AG04450 (cell line): ENCODE measurements around the gene NCOA7. TPM values are rescaled to one million over a fixed set of nuclear protein-coding genes. Genes with fewer than 3 reads are reported as not detected.
"Not testable (repeated sequence)": the region's sequence is repeated elsewhere in the genome, so short reads cannot be mapped to it uniquely, and the experiment has no call there.

Source experiments
- CTCF ChIA-PET: fragments of 300-600, 350-600 bp; formaldehyde crosslinking; extraction: SDS; loops from one replicate; lab custom pipeline; 2022; ENCODE audit warnings: antibody characterized with exemption, inconsistent platforms; lab: Charles Lee
- POLR2A ChIA-PET: fragments of 350-600 bp; formaldehyde crosslinking; extraction: SDS; loops from one replicate; lab custom pipeline; 2021; ENCODE audit warnings: antibody characterized with exemption, inconsistent platforms; lab: Yijun Ruan, JAX
- DNase-seq: peaks from one replicate; pipeline ENCODE4 v3.0.0-alpha.2; 2011; ENCODE audit warnings: low read depth, low spot score
- H3K27ac ChIP-seq: one replicate; pipeline ENCODE4 v1.5.1; 2012; ENCODE audit warnings: low read depth, low read length, control low read depth
- H3K27me3 ChIP-seq: one replicate; pipeline ENCODE4 v1.6.0; 2012; ENCODE audit warnings: low read length; ENCODE audit not compliant: control insufficient read depth, insufficient read depth
- H3K4me3 ChIP-seq: 2 replicates; pipeline ENCODE4 v1.5.1; 2011; ENCODE audit warnings: mild to moderate bottlenecking, low read depth, low read length, control low read depth
- H3K9me3 ChIP-seq: 2 replicates; pipeline ENCODE4 v1.5.1; 2012; ENCODE audit warnings: low read length; ENCODE audit not compliant: control insufficient read depth, insufficient read depth
- polyA plus RNA-seq: library from polyadenylated mRNA; depleted of rRNA; stranded (reverse); fragments of >200 nt; gene quantifications from 2 replicates; pipeline ENCODE4 v1.2.3, GENCODE V29; 2011
- TF ChIP-seq, protein P1 (sequence below): IDR thresholded peaks from 2 replicates; pipeline ENCODE4 v1.5.1; 2011; ENCODE audit warnings: low read depth, low read length, control low read depth, inconsistent platforms

NCOA7 gene
- polyA plus RNA-seq, 1 experiment, result 21.5 TPM

DNA sequence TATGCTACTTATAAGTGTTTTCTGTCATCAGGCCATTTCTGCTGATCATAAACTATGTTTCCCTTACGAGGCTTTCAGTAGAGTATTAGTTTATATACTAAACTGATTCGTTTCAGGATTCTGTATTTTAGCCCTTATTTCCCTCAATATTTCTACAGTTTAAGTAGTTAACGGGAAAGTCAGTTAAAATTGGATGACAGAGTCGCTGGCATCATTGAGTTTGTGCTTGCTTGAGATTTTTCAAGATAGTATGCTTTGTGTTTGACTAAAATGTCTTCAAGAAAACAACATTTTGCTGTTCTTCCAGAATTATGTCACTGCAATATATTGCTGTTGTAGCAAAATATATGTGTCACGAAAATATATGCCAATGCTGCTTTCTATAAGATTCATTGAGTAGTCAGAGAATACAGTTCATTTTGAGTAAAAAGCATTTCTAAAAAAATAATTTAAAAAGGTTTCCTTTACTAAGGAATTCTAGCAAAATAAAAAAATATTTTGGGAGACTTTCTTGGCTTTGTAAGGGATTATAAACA, 51.4 kb downstream of the NCOA7 start:
- Histone ChIP-seq H3K27ac (no peak overlapping the region), H3K4me3 (no peak overlapping the region), H3K27me3 (no peaks in the 10 kb centered on the region), H3K9me3 (no peaks in the 10 kb centered on the region)
- CTCF ChIA-PET, result no interaction called here
- POLR2A ChIA-PET, result no interaction called here
- TF ChIP-seq, protein P1, sequence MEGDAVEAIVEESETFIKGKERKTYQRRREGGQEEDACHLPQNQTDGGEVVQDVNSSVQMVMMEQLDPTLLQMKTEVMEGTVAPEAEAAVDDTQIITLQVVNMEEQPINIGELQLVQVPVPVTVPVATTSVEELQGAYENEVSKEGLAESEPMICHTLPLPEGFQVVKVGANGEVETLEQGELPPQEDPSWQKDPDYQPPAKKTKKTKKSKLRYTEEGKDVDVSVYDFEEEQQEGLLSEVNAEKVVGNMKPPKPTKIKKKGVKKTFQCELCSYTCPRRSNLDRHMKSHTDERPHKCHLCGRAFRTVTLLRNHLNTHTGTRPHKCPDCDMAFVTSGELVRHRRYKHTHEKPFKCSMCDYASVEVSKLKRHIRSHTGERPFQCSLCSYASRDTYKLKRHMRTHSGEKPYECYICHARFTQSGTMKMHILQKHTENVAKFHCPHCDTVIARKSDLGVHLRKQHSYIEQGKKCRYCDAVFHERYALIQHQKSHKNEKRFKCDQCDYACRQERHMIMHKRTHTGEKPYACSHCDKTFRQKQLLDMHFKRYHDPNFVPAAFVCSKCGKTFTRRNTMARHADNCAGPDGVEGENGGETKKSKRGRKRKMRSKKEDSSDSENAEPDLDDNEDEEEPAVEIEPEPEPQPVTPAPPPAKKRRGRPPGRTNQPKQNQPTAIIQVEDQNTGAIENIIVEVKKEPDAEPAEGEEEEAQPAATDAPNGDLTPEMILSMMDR, result no peak
- DNase-seq, result no peak

DNA sequence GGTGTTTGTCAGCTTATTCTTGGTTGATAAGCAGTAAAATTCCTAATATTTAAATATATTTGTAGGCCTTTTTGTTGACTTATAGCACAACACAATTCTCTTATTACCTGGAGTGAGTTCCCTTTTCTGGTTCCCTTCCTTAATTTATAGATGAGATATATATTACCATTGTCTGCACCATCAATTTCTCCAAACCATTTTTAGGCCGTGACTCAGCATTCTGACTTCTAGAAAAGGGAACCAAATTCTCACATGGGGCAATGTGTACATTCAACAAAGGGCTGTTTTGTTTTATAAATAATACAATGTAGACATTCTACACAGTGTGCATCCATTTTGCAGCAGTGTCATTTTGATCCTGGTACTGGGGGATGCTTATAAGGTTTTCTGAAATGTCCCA, 52.8 kb downstream of the NCOA7 start:
- no peaks in the 10 kb centered on the region for H3K9me3 ChIP-seq
- POLR2A ChIA-PET, result no interaction called here

DNA sequence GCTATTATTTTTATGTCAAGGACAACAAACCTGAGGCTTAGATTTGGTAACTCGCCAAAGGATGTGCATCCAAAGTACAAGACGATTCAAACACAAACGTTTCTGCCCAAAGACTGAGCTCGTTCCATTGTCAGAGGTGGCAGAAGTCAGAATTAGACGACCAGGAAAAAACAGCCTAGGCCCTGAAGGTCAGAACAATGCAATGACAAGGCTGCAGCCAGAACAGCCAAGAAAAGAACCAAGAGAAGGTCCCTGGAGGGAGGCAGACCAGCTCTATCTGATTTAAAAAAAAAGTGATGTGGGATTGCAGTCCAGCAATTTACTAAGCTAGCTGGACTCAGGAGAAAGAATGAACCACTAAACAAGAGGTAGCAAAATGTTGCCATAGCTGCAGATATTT, 54.2 kb downstream of the NCOA7 start:
- CTCF ChIA-PET, result interaction anchor here (0.6 to 3.7 kb wide), 4 partner anchors 13 to 1407 kb away, joined by 3 to 22 read pairs (median 4); partner anchors contain the start of gene HINT3
- POLR2A ChIA-PET, result no interaction called here
- no peak for DNase-seq
- H3K27me3 ChIP-seq, result no peaks in the 10 kb centered on the region
- TF ChIP-seq, protein P1, result no peak
- H3K9me3 ChIP-seq, result no peaks in the 10 kb centered on the region
- no peak overlapping the region for H3K27ac ChIP-seq
- H3K4me3 ChIP-seq, result no peak overlapping the region

More for the DNA sequence above, 52.8 kb downstream of the NCOA7 start:
- H3K4me3 ChIP-seq, result no peak overlapping the region
- DNase-seq, result no peak
- no peaks in the 10 kb centered on the region for H3K27me3 ChIP-seq
- H3K27ac ChIP-seq, result no peak overlapping the region
- TF ChIP-seq, protein P1, result no peak
- CTCF ChIA-PET, result interaction anchor here (0.8 to 1.0 kb wide), 3 partner anchors 15 to 130 kb away, joined by 3 to 4 read pairs (median 3); no protein-coding TSS in a partner anchor

DNA sequence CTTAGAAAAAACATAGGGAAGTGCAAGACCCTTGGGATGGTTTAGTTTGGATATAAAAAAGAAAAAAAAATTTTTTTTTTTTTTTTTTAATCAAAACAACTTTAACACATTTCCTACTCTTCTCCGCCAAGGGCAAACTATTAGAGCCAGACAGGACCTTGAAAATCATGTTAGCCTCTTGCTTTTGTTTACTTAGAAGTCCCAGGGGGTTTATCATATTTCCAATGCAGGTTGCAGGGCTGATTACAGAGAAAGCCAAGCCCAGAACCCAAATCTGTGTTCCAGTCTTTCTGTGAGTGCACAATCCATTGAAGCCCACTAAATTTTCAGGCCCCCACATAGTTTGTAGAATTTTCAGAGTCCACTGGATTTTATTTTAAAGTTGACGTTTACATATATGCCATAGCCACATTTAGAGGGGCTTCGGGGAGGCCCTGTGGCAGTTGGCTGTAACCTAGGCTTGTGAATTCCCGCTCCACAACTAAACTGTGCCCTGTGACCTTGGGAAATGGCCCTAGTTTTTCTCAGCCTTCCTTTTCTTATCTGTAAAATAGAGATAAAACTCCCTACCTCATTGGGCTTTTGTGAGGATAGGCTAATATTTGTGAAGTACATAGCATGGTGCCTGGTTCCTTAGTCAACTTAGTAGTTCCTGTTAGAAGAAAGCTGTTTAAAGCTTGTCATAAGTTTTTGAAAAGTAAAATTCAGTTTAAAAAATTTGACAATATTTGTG, 55.7 kb downstream of the NCOA7 start:
- Histone ChIP-seq H3K27ac (no peak overlapping the region), H3K9me3 (no peaks in the 10 kb centered on the region), H3K27me3 (no peaks in the 10 kb centered on the region), H3K4me3 (no peak overlapping the region)
- ChIA-PET POLR2A (interaction anchor here (0.7 kb wide), 1 partner anchor 12 kb away, joined by 6 read pairs; no protein-coding TSS in a partner anchor), CTCF (interaction anchor here (3.7 kb wide), 1 partner anchor 12 kb away, joined by 22 read pairs; no protein-coding TSS in a partner anchor)
- DNase-seq, result no peak
- TF ChIP-seq, protein P1, result no peak

DNA sequence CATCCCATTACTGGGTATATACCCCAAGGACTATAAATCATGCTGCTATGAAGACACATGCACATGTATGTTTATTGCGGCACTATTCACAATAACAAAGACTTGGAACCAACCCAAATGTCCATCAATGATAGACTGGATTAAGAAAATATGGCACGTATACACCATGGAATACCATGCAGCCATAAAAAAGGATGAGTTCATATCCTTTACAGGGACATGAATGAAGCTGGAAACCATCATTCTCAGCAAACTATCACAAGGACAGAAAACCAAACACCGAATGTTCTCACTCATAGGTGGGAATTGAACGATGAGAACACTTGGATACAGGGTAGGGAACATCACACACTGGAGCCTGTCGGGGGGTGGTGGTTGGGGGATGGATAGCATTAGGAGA, 57.5 kb downstream of the NCOA7 start:
- H3K4me3 ChIP-seq, H3K27ac ChIP-seq, H3K27me3 ChIP-seq, POLR2A ChIA-PET, DNase-seq, H3K9me3 ChIP-seq: not testable (repeated sequence)
- CTCF ChIA-PET, result interaction anchor here (1.0 to 2.3 kb wide), 2 partner anchors 10 to 56 kb away, joined by 3 to 13 read pairs; no protein-coding TSS in a partner anchor
